ENCODE measurements around the gene DEPP1.

DEPP1 gene

DNA sequence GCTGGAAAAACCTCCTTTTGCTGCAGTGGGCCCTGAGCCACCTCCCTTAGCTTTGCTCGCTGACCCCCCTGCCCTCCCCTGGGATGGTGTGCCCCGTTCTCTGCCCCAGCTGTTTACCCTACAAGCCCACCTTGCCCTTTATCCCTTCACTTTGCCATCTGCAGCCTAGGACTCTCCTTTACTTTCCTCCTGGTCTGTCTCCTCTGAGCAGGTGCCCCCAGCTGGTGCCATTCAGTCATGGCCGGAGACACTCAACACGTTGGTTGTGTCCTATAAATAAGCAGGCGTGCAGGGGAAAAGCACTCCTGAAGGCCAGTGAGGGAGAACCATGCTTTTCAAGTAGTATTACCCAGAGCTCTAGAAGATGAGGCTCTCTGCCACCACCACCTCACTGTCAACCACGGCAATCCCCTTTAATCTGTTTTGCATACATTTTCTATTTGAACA is 12.9 kb downstream of the DEPP1 start:
- DNase-seq, result no peak

DNA sequence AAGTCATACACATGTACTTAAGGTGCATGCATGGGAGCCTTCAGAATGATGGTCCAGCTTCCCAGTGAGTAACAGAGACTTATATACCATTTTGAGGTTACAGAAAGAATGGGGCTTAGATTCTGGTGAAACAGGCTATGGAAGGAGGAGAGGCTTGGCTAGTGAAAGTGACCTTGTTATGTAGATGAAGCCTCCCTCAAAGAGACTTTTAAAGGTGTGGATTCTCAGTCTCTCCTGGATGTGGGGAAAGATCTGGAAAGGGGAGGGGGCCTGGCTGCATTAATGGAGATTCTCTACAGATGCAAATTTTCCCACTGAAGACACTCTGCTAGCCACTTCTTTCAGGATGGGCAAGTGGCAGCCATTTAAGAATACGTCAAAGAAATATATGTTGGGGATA is 13.5 kb downstream of the DEPP1 start:
- no peak for DNase-seq

- no peak for DNase-seq
Observed at GRCh38 chr10:44963772-44964633, 14.6 kb downstream of the DEPP1 start.

GRCh38 chr10:44962870-44963738 is 15.5 kb downstream of the DEPP1 start:
- no peak for DNase-seq

DNA sequence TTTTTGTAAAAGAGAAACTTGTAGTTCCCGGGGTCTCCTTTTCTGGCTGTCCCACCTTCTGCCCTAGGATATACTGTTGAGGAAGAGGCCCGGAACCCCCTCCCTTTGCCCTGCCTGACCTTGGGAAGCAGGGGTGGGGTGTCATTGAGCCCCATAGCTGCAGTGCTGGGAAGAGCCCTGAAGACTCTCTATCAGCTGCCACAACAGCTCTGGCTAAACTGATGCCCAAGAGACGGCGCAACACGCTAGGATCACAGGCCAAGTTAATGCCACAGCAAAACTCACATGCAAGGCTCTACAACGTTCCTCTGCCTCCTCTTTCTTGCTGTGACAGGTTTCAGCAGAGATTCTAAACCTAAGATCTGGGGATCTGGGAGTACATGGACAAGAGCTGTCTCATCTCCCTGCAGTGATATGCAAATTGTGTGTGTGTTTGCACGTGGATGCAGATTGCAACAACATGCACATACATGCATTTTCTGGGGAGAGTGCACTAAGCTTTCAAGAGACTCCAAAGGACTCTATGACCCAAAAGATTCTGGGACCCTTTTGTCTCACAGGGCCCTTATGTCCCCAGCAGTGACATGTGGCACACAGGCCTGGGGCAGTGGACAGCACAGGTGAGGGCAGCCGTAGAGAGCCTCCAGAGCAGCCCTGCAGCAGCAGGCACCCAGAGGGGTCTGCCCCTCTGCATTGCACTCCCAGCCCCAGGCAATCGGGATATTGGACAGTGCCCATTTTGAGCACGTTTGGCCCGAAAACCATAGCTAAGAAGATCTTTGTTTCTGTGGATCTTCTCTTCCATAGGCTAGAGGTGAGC is 16.5 kb downstream of the DEPP1 start:
- DNase-seq, result no peak

GRCh38 chr10:44961230-44961571 is 17.4 kb downstream of the DEPP1 start:
- DNase-seq, result no peak

DNA sequence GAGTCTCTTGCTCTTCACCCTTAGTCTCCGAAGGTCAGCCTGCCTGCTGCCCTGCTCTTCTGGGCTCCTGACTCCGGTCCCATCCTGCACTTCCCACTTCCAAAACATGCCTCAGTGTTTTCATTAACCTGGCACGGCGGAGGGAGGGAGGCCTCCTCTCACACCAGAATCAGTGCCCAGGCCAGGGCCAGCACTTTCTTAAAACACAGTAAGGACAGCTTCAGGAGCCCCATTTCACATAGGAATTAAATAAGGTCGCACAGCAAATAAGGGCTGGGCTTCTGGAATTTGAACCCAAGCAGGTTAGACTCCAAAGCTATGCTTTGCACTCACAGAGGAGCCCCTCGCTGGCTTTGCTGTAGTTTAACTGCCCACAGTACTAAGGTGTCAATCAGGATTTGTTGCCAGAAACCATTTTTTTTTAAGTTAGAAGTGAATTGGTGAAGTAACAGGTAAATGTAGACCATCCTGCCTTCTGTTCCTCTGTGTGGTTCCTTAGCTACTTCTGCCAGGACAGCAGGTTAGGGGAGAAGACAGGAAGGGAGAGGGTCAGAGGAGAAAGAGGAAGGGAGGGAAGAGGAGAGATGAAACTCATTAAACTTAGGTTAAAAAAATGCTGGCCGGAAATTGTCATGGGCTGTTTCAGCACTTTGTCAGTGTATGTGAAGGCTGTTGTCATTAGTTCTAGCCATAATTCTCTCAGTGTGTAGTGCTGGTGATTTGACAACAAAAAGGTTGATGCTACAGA is 18.0 kb downstream of the DEPP1 start:
- no peak for DNase-seq

DNA sequence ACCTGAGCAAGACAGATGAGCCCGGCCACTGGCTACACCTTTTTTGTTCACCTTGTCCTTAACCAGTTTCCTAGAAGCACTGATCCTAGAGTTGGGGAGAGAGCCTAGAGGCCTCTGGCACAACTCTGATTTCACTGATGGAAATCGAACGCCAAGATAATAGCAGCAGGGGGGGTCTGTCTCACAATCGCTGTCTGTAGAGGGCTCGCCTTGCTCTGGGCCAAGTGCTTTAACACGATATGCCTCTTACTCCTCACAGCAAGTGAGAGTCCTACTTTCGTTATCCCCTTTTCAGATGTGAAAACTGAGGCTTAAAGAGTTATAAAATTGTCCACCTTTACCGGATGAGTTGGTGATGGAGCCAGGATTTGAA is 18.5 kb downstream of the DEPP1 start:
- no peak for DNase-seq

- peak; percentile 70 for DNase-seq
Observed at GRCh38 chr10:44959247-44960087, 19.1 kb downstream of the DEPP1 start, which contains the start of gene RASSF4. TSS of gene RASSF4 (plus strand) at chr10:44959802. CDS start at chr10:44970203, 10,401 bp downstream.

GRCh38 chr10:44958898-44959246 is 19.7 kb downstream of the DEPP1 start:
- DNase-seq, result no peak

DNA sequence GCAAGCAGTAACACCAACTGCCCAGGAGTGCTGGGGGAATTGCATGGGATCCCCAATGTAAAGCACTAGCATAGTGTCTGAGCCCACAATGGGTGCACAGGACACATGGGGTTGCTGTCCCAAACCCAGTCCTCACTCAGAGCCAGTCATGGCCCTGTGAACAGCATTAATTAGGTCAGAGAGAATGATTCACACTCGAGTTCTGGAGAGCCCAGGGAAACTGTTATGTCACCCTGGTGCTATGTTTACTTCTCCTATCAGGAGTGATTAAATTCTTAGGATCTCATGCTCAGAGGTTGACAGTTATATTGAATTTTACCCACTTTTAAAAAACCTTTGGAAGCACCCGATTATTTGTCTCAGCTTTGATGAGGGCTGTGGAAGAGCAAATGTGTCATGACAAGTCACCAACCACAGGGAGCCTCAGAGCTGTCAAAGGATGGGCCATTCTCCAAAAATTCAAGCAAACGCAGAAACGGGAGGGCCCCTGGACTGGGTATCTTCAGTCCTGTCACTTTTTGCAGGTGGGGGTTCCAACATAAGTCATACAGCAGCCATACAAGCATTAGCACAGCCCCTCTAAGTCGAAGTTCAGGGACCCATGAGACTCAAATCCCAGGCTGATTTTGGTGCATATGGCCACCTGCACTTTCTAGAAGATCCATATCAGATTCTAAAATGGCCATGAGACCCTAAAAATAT is 20.3 kb downstream of the DEPP1 start:
- no peak for DNase-seq

- no peak for DNase-seq
Observed at GRCh38 chr10:44956717-44957706, 21.6 kb downstream of the DEPP1 start.

GRCh38 chr10:44956226-44956625 is 22.4 kb downstream of the DEPP1 start:
- DNase-seq, result no peak

GRCh38 chr10:44955413-44956070 is 23.1 kb downstream of the DEPP1 start:
- DNase-seq, result no peak

GRCh38 chr10:44954962-44955361 is 23.6 kb downstream of the DEPP1 start:
- no peak for DNase-seq

GRCh38 chr10:44954042-44954441 is 24.6 kb downstream of the DEPP1 start:
- DNase-seq, result no peak

GRCh38 chr10:44952779-44953231 is 25.8 kb downstream of the DEPP1 start:
- no peak for DNase-seq

DNA sequence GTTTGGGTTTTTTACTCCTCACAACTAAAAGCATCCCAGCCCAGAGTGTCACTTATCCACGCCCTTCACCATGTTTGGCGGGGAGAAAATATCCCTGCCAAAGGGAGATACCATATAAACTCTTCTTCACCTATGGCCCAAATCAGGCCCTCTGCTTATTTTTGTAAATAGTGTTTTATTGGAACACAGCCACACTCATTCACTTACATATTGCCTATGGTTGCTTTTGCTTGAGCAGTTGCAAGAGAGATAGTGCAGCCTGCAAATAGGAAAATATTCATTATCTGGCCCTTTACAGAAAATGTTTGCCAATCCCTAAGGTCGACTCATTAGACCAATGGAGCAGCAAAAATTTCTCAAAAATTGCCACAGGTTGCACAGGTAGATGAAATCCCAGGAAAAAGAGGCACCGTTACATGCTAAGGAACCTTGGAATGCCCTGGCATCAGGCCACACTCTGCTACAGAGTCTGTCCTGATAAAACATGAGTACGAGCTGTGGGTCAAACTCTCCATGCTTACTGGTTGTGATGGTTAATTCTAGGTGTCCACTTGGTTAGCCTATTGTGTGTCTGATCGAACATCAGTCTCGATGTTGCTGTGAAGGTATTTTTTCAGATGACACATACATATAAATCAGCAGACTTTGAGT is 26.9 kb downstream of the DEPP1 start:
- DNase-seq, result no peak

Data from NCI-H2227 treated with DMSO at 0.1 percent for 48 hours (cell line).